Measurements from ENCODE around the gene DDX52. TPM values are rescaled to one million over a fixed set of nuclear protein-coding genes. Genes with fewer than 3 reads are reported as not detected.
"Not testable (repeated sequence)": the region's sequence is repeated elsewhere in the genome, so short reads cannot be mapped to it uniquely, and the experiment has no call there.

The DDX52 gene, protein sequence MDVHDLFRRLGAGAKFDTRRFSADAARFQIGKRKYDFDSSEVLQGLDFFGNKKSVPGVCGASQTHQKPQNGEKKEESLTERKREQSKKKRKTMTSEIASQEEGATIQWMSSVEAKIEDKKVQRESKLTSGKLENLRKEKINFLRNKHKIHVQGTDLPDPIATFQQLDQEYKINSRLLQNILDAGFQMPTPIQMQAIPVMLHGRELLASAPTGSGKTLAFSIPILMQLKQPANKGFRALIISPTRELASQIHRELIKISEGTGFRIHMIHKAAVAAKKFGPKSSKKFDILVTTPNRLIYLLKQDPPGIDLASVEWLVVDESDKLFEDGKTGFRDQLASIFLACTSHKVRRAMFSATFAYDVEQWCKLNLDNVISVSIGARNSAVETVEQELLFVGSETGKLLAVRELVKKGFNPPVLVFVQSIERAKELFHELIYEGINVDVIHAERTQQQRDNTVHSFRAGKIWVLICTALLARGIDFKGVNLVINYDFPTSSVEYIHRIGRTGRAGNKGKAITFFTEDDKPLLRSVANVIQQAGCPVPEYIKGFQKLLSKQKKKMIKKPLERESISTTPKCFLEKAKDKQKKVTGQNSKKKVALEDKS
- 10 to 100 TPM; 24.4 to 37.8 TPM for total RNA-seq

- no peaks in the 10 kb centered on the region for H3K9me3 Mint-ChIP-seq
- H3K4me1 Mint-ChIP-seq: peaks cover 19% of the 10 kb centered on the region
- peak within 1 kb of the TSS; percentile 96 for H3K27ac Mint-ChIP-seq
- peaks cover 24% of the 10 kb centered on the region for H3K27me3 Mint-ChIP-seq
- peak within 1 kb of the TSS; percentile 97 for H3K4me3 Mint-ChIP-seq
- ATAC-seq (replicated peaks): peak; percentile 99
- peaks cover 43% of the 10 kb centered on the region for H3K36me3 Mint-ChIP-seq (ENCODE audit: low read depth)
Measured at GRCh38 chr17:37643118-37643766, at the start of gene DDX52. DDX52 (minus strand) TSS chr17:37643446; CDS start chr17:37643420, 26 bp downstream.

- H3K4me3 Mint-ChIP-seq: no peak overlapping the region
- no peaks in the 10 kb centered on the region for H3K9me3 Mint-ChIP-seq
- no peaks in the 10 kb centered on the region for H3K36me3 Mint-ChIP-seq (ENCODE audit: low read depth)
- H3K27ac Mint-ChIP-seq: no peak overlapping the region
- ATAC-seq (replicated peaks): no peak
- H3K4me1 Mint-ChIP-seq: peaks cover 4% of the 10 kb centered on the region
- peaks cover 9% of the 10 kb centered on the region for H3K27me3 Mint-ChIP-seq
Measured at GRCh38 chr17:37691807-37692206, 48.6 kb upstream of the DDX52 start.

DNA sequence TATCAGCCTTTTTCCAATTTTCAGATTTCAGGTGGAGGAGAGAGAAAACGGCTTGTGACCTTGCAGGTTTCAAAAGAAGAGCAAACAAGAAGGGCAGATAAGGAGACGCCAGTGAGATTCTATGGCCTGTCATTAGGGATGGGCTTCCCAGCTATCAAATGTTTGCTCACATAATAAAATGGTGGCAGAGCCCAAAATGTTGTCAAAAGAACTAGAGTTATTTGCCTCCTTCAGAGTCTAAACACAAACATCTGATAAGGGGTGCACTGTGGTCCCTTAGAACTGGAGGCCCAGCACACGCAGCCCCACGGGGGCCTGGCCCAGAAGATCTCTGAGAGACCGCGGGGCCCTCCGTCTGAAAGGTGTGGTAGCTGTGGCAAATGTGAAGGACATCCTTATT lies 46.1 kb upstream of the DDX52 start:
- Mint-ChIP-seq H3K36me3 (ENCODE audit: low read depth) (no peaks in the 10 kb centered on the region), H3K4me3 (no peak overlapping the region), H3K27ac (no peak overlapping the region), H3K9me3 (no peaks in the 10 kb centered on the region), H3K4me1 (no peaks in the 10 kb centered on the region), H3K27me3 (no peaks in the 10 kb centered on the region)
- no peak for ATAC-seq (replicated peaks)

GRCh38 chr17:37683454-37683984 lies 40.3 kb upstream of the DDX52 start:
- H3K9me3 Mint-ChIP-seq: peaks cover 1% of the 10 kb centered on the region

DNA sequence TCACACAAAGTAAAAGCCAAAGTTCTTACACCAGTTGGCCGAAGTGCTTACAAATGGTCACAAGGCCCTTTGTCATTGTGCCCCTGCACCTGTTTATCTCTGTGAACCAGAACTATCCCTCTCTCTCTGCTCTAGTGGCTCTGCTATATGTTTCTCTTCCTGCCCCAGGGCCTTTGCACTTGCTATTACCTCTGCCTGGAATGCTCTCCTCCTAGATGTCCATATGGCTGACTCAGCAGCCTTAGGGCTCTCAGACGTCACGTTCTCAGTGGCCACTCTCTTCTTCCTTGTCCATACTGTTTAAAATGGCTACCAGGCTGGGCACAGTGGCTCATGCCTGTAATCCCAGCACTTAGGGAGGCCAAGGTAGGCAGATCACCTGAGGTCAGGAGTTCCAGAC lies 38.8 kb upstream of the DDX52 start:
- H3K36me3 Mint-ChIP-seq (ENCODE audit: low read depth): no peaks in the 10 kb centered on the region
- H3K4me1 Mint-ChIP-seq: no peaks in the 10 kb centered on the region
- H3K27ac Mint-ChIP-seq: no peak overlapping the region
- H3K4me3 Mint-ChIP-seq: no peak overlapping the region
- H3K27me3 Mint-ChIP-seq: peaks cover 13% of the 10 kb centered on the region
- ATAC-seq (replicated peaks): no peak
- H3K9me3 Mint-ChIP-seq: peaks cover 4% of the 10 kb centered on the region

More at GRCh38 chr17:37683454-37683984, 40.3 kb upstream of the DDX52 start:
- no peak for ATAC-seq (replicated peaks)
- Mint-ChIP-seq H3K27ac (no peak overlapping the region), H3K4me3 (no peak overlapping the region), H3K36me3 (ENCODE audit: low read depth) (no peaks in the 10 kb centered on the region), H3K27me3 (peaks cover 2% of the 10 kb centered on the region), H3K4me1 (no peaks in the 10 kb centered on the region)

DNA sequence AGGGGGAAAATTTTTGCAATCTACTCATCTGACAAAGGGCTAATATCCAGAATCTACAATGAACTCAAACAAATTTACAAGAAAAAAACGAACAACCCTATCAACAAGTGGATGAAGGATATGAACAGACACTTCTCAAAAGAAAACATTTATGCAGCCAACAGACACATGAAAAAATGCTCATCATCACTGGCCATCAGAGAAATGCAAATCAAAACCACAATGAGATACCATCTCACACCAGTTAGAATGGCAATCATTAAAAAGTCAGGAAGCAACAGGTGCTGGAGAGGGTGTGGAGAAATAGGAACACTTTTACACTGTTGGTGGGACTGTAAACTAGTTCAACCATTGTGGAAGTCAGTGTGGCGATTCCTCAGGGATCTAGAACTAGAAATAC lies 36.7 kb upstream of the DDX52 start:
- not testable (repeated sequence) for H3K4me3 Mint-ChIP-seq; ATAC-seq (replicated peaks); H3K27ac Mint-ChIP-seq; H3K4me1 Mint-ChIP-seq; H3K9me3 Mint-ChIP-seq; H3K36me3 Mint-ChIP-seq (ENCODE audit: low read depth)
- peaks cover 21% of the 10 kb centered on the region for H3K27me3 Mint-ChIP-seq

DNA sequence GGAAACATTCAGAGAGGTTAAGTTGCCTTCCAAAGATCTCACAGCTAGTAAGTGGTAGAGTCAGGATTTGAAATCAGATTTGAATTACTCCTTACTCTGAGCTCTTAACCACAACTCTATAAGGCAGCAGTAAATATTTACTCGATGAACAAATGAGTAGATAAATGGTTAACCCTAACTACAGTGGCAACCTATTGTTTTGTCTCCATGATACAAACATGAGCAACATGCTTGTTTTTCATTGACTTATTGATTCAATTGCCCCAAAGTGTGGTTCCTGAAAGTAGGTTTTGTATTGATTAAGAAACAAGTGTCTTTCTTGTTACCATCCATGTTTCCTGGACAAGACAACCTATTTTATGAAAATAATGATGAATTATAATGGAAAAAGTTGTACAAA lies 34.8 kb upstream of the DDX52 start:
- Mint-ChIP-seq H3K4me1 (no peaks in the 10 kb centered on the region), H3K36me3 (ENCODE audit: low read depth) (no peaks in the 10 kb centered on the region), H3K27ac (no peak overlapping the region), H3K27me3 (peaks cover 21% of the 10 kb centered on the region), H3K4me3 (no peak overlapping the region), H3K9me3 (peaks cover 4% of the 10 kb centered on the region)
- no peak for ATAC-seq (replicated peaks)

DNA sequence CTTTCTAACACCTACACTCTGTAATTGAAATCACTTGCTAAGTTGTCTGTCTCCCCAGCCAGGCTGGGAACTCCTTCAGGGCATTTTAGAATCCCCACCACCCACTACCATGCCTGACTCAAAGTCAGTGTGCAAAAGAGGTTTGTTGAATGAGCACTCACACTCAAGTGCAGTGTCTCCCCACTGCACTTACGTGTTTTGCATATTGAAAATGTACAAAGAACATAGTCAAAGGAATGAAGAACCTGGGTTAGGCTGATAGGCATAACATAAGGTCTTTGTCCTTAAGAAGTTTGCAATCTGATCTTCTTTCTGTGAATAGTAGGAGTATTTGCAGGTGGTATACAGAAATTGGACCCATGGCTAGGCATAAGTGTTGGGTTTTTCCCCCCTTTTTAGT lies 33.8 kb upstream of the DDX52 start:
- peaks cover 4% of the 10 kb centered on the region for H3K9me3 Mint-ChIP-seq
- no peak overlapping the region for H3K27ac Mint-ChIP-seq
- no peaks in the 10 kb centered on the region for H3K36me3 Mint-ChIP-seq (ENCODE audit: low read depth)
- no peak for ATAC-seq (replicated peaks)
- H3K4me3 Mint-ChIP-seq: no peak overlapping the region
- H3K27me3 Mint-ChIP-seq: peaks cover 21% of the 10 kb centered on the region
- no peaks in the 10 kb centered on the region for H3K4me1 Mint-ChIP-seq

GRCh38 chr17:37676115-37676925 lies 33.1 kb upstream of the DDX52 start:
- no peaks in the 10 kb centered on the region for H3K36me3 Mint-ChIP-seq (ENCODE audit: low read depth)
- no peak overlapping the region for H3K27ac Mint-ChIP-seq
- peaks cover 4% of the 10 kb centered on the region for H3K9me3 Mint-ChIP-seq
- H3K27me3 Mint-ChIP-seq: peaks cover 21% of the 10 kb centered on the region
- ATAC-seq (replicated peaks): no peak
- no peaks in the 10 kb centered on the region for H3K4me1 Mint-ChIP-seq
- no peak overlapping the region for H3K4me3 Mint-ChIP-seq

DNA sequence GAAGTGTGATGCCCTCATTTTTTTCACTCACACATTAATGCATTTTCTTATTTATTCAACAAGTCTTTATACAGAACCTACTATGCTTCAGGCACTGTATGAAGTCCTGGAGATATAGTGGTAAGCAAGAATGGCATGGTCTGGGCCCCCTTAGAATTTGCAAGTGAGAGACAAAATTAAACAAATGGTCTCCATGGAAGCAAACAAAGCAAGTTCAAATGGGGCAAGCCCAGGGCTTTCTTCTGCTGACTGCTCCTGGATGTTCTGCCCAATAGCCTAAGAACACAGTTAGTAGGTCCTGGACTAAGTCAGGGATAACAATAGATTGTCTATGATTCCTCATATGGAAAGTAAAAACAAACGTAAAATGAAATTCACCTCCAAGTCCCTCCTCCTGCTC lies 31.3 kb upstream of the DDX52 start:
- H3K27me3 Mint-ChIP-seq: peaks cover 21% of the 10 kb centered on the region
- H3K36me3 Mint-ChIP-seq (ENCODE audit: low read depth): no peaks in the 10 kb centered on the region
- peaks cover 4% of the 10 kb centered on the region for H3K9me3 Mint-ChIP-seq
- H3K4me1 Mint-ChIP-seq: no peaks in the 10 kb centered on the region
- ATAC-seq (replicated peaks): no peak
- no peak overlapping the region for H3K27ac Mint-ChIP-seq
- no peak overlapping the region for H3K4me3 Mint-ChIP-seq

GRCh38 chr17:37673386-37673785 lies 30.1 kb upstream of the DDX52 start:
- H3K4me3 Mint-ChIP-seq: no peak overlapping the region
- no peaks in the 10 kb centered on the region for H3K36me3 Mint-ChIP-seq (ENCODE audit: low read depth)
- no peak overlapping the region for H3K27ac Mint-ChIP-seq
- H3K27me3 Mint-ChIP-seq: peaks cover 18% of the 10 kb centered on the region
- H3K4me1 Mint-ChIP-seq: no peaks in the 10 kb centered on the region
- ATAC-seq (replicated peaks): no peak
- peaks cover 1% of the 10 kb centered on the region for H3K9me3 Mint-ChIP-seq

DNA sequence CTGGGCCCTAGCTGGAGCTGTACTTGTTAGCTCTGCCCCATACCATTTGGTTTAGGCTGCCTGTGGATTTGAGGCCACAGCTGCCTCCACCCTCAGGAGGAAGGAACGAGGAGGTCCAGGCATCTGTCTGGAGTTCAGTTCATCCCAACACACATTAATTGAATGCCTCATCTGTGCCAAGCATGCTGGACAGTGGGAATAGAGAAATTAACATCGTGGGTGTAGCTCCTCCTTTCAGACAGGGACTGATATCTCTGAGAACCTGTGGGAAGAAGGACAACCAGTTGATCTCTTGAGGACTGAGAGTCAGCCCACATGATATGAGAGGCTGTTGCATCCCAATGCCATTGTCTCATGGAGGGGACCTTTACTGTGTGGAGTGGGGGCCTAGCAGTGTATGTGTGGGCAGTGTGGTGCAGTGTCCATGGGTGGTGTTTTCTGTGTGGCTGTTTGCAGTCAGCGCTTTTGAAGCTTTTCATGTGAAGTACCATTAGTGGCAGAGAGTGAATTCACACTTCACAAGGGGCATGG lies 29.4 kb upstream of the DDX52 start:
- ATAC-seq (replicated peaks): no peak
- Mint-ChIP-seq H3K4me1 (no peaks in the 10 kb centered on the region), H3K9me3 (no peaks in the 10 kb centered on the region), H3K4me3 (no peak overlapping the region), H3K27me3 (peaks cover 15% of the 10 kb centered on the region), H3K27ac (no peak overlapping the region), H3K36me3 (ENCODE audit: low read depth) (no peaks in the 10 kb centered on the region)

- H3K27ac Mint-ChIP-seq: no peak overlapping the region
- H3K4me1 Mint-ChIP-seq: no peaks in the 10 kb centered on the region
- ATAC-seq (replicated peaks): no peak
- no peaks in the 10 kb centered on the region for H3K9me3 Mint-ChIP-seq
- no peaks in the 10 kb centered on the region for H3K36me3 Mint-ChIP-seq (ENCODE audit: low read depth)
- no peak overlapping the region for H3K4me3 Mint-ChIP-seq
- peaks cover 8% of the 10 kb centered on the region for H3K27me3 Mint-ChIP-seq
Measured at GRCh38 chr17:37671824-37672547, 28.7 kb upstream of the DDX52 start.
